Central memory CD8-positive, alpha-beta T cell (primary cell): ENCODE results near the gene HIGD1B.

Source experiments
- ATAC-seq: fragments of 150-1000 bp; cut with Tn5 transposase; replicated peaks from 2 replicates; pipeline ENCODE4 v1.10.0; 2022; ENCODE audit warnings: mild to moderate bottlenecking, moderate FRiP score, moderate number of reproducible peaks; ENCODE audit not compliant: poor library complexity, severe bottlenecking; ENCODE audit errors: extremely low read depth
- DNase-seq, 2 donors: peaks; one replicate each; pipeline ENCODE4 v3.0.0; 2021; ENCODE audit warnings: low spot score in 2 of 2
- H3K27ac Mint-ChIP-seq: one replicate; pipeline ENCODE4 v1.8.0; 2022; ENCODE audit warnings: low read depth, mild to moderate bottlenecking, moderate library complexity, mixed read lengths
- H3K27me3 Mint-ChIP-seq: one replicate; pipeline ENCODE4 v1.8.0; 2022; ENCODE audit warnings: mixed read lengths
- H3K36me3 Mint-ChIP-seq: one replicate; pipeline ENCODE4 v1.8.0; 2022; ENCODE audit warnings: mild to moderate bottlenecking, moderate library complexity, mixed read lengths; ENCODE audit not compliant: insufficient read depth
- H3K4me1 Mint-ChIP-seq: one replicate; pipeline ENCODE4 v1.8.0; 2022; ENCODE audit warnings: mixed read lengths
- H3K4me3 Mint-ChIP-seq: one replicate; pipeline ENCODE4 v1.8.0; 2022; ENCODE audit warnings: mild to moderate bottlenecking, moderate library complexity, mixed read lengths
- H3K9me3 Mint-ChIP-seq: one replicate; pipeline ENCODE4 v1.8.0; 2022; ENCODE audit warnings: mixed read lengths

The HIGD1B gene

DNA sequence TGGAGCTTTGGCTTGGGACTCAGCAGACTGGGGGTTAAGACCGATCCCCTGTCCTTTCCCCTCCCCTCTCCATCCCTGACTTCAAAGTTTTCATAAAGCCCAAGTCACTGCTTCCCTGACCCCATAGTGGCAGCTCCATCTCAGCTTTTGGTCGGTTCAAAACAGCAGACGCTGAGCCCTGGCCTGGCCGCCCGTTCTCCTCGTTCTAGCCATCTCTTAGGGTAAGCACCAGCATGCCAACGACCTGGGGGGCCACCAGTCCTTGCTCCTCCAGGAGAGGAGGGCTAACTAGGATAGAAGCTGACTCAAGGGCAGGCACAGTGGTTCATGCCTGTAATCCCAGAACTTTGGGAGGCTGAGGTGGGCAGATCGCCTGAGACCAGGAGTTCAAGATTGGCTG, 1.5 kb upstream of the HIGD1B start:
- H3K4me3 Mint-ChIP-seq: no peak overlapping the region
- H3K9me3 Mint-ChIP-seq: no peaks in the 10 kb centered on the region
- DNase-seq: no peak
- no peaks in the 10 kb centered on the region for H3K27me3 Mint-ChIP-seq
- ATAC-seq: no peak
- H3K36me3 Mint-ChIP-seq: peaks cover 9% of the 10 kb centered on the region
- peak overlapping the region; percentile 83 for H3K27ac Mint-ChIP-seq
- peaks cover 7% of the 10 kb centered on the region for H3K4me1 Mint-ChIP-seq

DNA sequence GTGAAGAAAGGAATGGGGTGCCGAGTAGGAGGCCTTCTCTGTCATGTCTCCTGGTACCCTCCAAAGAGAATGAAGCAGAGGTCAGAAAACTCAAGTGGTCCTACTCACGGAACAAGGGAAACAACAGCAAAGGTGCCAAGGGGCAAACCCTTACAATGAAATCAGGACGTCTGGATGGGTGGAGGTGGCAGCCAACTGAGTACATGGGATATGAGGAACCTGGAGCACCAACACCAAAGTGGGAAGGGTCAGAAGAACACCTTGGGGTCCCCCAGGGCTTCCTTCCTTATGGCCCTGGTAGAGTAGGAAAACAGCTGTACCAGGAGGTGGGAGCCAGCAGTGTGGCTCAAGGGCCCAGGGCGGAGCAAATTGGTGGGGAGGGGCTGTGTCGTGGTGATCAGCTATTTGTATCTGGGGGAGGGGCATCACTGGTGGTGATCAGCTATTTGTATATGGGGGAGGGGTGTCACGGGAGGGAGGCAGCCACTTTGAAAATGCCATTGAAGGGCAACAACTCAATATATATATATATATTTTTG, 643 bp downstream of the HIGD1B start:
- H3K36me3 Mint-ChIP-seq: peaks cover 27% of the 10 kb centered on the region
- H3K4me3 Mint-ChIP-seq: no peak overlapping the region
- H3K4me1 Mint-ChIP-seq: peaks cover 7% of the 10 kb centered on the region
- H3K27ac Mint-ChIP-seq: peak overlapping the region; percentile 8
- no peaks in the 10 kb centered on the region for H3K27me3 Mint-ChIP-seq
- no peak for DNase-seq
- H3K9me3 Mint-ChIP-seq: no peaks in the 10 kb centered on the region
- ATAC-seq: no peak

DNA sequence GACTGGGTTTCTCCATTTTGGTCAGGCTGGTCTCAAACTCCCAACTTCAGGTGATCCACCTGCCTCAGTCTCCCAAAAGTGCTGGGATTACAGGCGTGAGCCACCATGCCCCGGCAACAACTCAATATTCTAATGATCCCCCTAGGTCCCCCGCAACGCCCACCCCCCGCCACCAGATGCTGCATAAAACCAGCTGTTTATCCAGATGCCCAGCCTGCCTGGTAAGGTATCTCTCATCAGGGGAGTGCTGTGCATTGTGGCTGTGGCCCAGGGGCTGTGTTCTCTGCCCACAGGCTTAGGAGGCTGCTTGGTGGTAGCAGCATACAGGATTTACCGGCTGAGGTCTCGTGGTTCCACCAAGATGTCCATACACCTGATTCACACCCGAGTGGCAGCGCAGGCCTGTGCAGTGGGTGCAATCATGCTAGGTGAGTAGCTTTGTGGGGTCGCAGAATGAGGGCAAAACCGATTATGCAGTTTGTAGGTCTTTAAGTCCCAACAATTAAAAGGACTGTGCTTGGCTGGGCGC, 1.3 kb downstream of the HIGD1B start:
- ATAC-seq (no peak), DNase-seq (no peak)
- H3K4me1 Mint-ChIP-seq: peaks cover 7% of the 10 kb centered on the region
- H3K27me3 Mint-ChIP-seq: no peaks in the 10 kb centered on the region
- H3K36me3 Mint-ChIP-seq: peaks cover 34% of the 10 kb centered on the region
- H3K27ac Mint-ChIP-seq: no peak overlapping the region
- H3K9me3 Mint-ChIP-seq: no peaks in the 10 kb centered on the region
- H3K4me3 Mint-ChIP-seq: no peak overlapping the region

DNA sequence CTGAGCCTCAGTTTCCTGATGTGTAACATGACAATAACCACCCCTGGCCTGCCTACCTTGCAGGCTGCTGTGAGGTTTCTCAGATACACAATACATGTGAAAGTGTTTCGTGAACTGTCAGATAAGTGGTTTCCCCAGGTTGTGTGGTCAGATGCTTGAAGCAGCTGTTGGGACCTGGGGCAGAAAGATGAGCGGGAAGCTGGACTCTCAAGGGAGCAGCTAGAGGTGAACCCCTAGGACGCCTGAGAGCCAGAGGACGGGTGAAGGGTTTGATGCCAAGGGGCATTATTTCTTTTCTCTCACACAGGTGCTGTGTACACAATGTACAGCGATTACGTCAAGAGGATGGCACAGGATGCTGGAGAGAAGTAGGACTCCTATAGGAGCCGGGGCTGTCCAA, 2.3 kb downstream of the HIGD1B start:
- Mint-ChIP-seq H3K27ac (peak overlapping the region; percentile 24), H3K36me3 (peaks cover 43% of the 10 kb centered on the region)
- ATAC-seq: no peak

DNA sequence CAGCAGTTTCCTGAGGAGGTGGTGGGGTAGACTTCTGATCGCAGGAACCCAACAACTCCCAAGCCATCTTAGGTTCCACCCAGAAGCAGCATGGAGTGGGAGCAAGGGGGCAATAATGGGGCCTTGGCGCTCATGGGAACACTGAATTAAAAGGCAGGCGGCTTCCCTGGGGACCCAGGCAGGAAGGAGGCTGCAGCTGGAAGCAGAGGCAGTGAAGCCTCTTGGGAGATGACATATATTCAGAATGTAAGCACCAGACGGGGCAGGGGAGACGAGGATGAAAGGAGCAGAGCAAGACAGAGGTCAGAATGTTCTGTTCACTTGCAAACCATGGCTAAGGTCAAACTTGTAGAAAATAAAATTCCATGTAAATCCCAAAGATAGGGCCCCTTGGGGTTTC, 2.9 kb downstream of the HIGD1B start:
- H3K4me3 Mint-ChIP-seq: no peak overlapping the region
- DNase-seq (no peak), ATAC-seq (no peak)
- peaks cover 48% of the 10 kb centered on the region for H3K36me3 Mint-ChIP-seq
- H3K9me3 Mint-ChIP-seq: no peaks in the 10 kb centered on the region
- H3K4me1 Mint-ChIP-seq: peaks cover 7% of the 10 kb centered on the region
- peak overlapping the region; percentile 24 for H3K27ac Mint-ChIP-seq
- no peaks in the 10 kb centered on the region for H3K27me3 Mint-ChIP-seq

More for the DNA sequence above, 2.3 kb downstream of the HIGD1B start:
- no peaks in the 10 kb centered on the region for H3K27me3 Mint-ChIP-seq
- no peaks in the 10 kb centered on the region for H3K9me3 Mint-ChIP-seq
- no peak overlapping the region for H3K4me3 Mint-ChIP-seq
- no peak for DNase-seq
- peaks cover 7% of the 10 kb centered on the region for H3K4me1 Mint-ChIP-seq

DNA sequence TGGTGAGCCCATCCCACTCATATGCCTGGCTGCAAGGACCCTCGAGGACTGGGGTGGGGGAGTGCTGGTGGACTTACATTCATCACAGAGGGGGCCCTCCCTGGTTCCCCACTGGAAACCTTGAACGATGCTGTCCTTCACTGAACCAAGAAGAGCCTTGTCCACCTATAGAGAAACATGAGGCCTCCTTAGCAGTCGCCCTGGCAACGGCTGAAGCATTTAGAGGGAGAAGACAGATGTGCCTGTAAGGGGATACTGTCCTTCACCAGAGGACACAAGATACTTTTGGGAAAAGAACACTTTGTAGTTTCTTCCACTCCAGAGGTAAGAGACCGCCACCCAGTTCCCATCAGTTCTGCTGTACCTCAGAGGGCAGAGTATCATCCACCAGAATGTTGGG, 6.5 kb downstream of the HIGD1B start:
- H3K4me3 Mint-ChIP-seq: no peak overlapping the region
- H3K36me3 Mint-ChIP-seq: peaks cover 76% of the 10 kb centered on the region
- DNase-seq: no peak
- H3K27ac Mint-ChIP-seq: no peak overlapping the region
- H3K27me3 Mint-ChIP-seq: no peaks in the 10 kb centered on the region
- no peaks in the 10 kb centered on the region for H3K4me1 Mint-ChIP-seq
- H3K9me3 Mint-ChIP-seq: no peaks in the 10 kb centered on the region
- ATAC-seq: no peak

DNA sequence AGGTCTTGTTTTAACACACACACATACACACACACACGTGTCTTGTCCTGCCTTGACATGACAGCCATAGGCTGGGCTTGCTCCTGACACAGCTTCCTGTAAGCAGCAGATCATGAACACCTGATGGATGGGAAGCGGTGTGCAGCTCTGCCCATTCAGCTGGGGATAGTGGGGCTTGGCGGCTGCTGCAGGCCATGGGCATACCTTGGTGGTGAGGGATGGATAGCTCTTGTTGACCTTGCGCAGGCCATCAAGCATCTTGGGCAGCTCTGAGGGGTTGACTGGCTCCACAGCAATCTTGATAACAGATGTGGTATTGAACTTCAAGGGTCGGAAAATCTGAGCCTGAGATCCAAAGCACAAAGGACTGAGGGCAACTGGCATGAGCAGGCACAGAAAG, 12.0 kb downstream of the HIGD1B start:
- Mint-ChIP-seq H3K9me3 (no peaks in the 10 kb centered on the region), H3K36me3 (peaks cover 84% of the 10 kb centered on the region), H3K27ac (no peak overlapping the region), H3K4me3 (no peak overlapping the region), H3K4me1 (no peaks in the 10 kb centered on the region), H3K27me3 (no peaks in the 10 kb centered on the region)
- no peak for ATAC-seq
- no peak for DNase-seq

DNA sequence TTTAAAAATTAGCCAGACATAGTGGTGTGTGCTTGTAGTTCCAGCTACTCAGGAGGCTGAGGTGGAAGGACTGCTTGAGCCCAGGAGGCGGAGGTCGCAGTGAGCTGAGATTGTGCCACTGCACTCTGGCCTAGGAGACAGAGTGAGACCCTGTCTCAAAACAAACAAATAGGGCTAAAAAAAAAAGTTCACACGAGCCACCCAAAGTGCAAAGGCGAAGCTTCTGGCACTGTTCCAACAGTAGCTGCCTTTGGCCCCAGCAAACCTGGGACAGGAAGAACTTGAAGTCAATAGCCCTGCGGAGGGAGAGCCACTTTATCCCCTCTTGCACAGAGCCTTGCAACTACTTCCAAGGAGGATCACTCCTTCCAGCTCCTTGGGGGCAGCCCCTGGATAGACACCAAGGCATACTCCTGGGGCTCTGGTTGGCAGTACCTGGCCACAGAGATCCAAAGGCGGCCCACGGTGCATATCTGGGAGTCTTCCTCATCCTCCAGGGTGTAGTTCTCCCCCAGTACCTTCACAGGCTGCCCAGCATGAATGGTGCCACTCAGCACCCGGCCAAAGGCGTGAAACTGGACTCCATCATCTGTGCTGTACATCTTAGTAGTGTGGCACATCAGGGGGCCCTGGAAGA, 14.7 kb downstream of the HIGD1B start:
- H3K9me3 Mint-ChIP-seq: no peaks in the 10 kb centered on the region
- no peaks in the 10 kb centered on the region for H3K4me1 Mint-ChIP-seq
- H3K27me3 Mint-ChIP-seq: no peaks in the 10 kb centered on the region
- no peak for ATAC-seq
- no peak overlapping the region for H3K27ac Mint-ChIP-seq
- no peak overlapping the region for H3K4me3 Mint-ChIP-seq
- no peak for DNase-seq
- peaks cover 70% of the 10 kb centered on the region for H3K36me3 Mint-ChIP-seq

DNA sequence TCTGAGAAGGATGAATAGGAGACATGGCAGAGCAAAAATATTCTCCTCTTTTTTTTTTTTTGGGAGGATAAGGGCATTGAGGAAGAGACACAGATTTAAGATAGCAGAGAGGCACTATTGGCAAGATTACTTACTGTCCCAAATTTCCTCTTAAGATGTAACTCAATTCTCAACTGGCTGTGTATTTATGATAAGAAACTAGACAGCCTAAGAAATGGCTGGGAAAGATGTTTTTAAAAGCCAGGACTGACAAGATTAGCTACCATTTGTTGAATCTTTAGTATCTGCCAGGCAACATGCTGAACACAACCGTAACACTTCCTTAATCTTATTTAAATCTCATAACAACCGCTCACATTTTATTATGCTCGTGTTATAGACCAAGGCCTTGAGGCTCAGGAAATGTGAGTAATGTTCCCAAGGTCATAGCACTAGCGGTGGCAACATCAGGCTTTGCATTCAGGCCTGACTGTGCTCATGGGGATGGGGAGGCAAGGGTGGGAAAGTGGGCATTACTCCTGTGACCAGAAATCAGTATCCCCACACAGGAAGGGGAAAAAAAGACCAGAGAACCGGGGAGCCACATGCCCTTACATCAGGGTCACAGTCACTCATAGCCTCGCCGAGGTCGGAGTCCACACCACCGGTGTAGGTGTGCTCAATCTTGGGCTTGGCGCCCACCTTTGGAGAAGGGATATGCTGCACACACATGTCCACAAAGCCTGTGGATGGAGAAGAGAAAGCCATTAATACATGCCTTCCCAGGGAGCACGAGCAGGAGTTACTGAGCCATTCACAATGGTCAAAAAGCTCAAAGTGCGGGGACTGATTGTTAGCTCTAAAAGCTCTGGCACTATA, 15.6 kb downstream of the HIGD1B start:
- no peaks in the 10 kb centered on the region for H3K27me3 Mint-ChIP-seq
- no peak overlapping the region for H3K27ac Mint-ChIP-seq
- no peak overlapping the region for H3K4me3 Mint-ChIP-seq
- no peaks in the 10 kb centered on the region for H3K9me3 Mint-ChIP-seq
- no peaks in the 10 kb centered on the region for H3K4me1 Mint-ChIP-seq
- ATAC-seq (no peak), DNase-seq (no peak)
- peaks cover 70% of the 10 kb centered on the region for H3K36me3 Mint-ChIP-seq

DNA sequence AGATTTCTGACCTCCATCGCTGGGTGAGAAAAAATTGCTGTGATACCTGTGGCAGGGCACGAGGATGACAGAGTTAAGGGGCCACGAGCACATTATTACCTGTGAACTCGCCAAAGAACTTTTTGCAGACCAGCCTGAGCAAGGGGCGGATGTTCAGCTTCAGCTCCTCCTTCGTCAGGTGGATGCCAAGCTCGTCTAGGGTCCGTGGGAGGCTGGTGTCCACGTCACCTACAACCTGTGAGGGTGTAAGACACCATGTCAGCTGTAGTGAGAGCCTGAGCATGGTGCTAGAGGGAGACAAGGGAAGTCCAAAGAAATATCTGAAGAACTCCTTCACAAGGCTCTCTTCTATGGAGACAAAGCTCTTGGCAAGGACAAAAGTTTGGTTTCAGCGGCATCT, 17.1 kb downstream of the HIGD1B start:
- DNase-seq (no peak), ATAC-seq (no peak)
- peaks cover 66% of the 10 kb centered on the region for H3K36me3 Mint-ChIP-seq
- H3K4me3 Mint-ChIP-seq: no peak overlapping the region
- H3K27ac Mint-ChIP-seq: no peak overlapping the region
- no peaks in the 10 kb centered on the region for H3K27me3 Mint-ChIP-seq
- H3K4me1 Mint-ChIP-seq: no peaks in the 10 kb centered on the region
- no peaks in the 10 kb centered on the region for H3K9me3 Mint-ChIP-seq

DNA sequence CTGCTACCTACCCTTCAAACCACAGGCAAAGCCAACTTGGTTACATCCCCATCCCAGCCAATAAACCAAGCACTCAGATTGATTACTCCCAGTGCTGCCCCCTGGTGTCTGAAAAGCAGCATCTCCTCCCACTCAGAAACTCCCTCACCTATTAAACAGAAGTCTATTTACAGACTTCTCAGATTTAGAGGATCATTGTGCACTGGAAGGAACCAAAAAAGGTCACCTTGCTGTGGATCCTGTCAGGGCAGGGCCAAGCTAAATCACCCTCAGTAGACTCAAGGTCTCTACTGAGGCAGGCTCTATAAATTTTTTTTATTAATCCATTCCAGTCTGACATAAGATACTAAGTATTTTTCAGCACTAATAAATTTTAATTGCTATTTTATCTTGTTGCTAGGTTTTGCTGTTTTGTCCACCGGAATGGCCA, 17.6 kb downstream of the HIGD1B start:
- no peaks in the 10 kb centered on the region for H3K4me1 Mint-ChIP-seq
- H3K27ac Mint-ChIP-seq: no peak overlapping the region
- no peak overlapping the region for H3K4me3 Mint-ChIP-seq
- DNase-seq (peak; percentile 41 to 56), ATAC-seq (no peak)
- H3K36me3 Mint-ChIP-seq: peaks cover 62% of the 10 kb centered on the region
- H3K9me3 Mint-ChIP-seq: no peaks in the 10 kb centered on the region
- H3K27me3 Mint-ChIP-seq: no peaks in the 10 kb centered on the region

DNA sequence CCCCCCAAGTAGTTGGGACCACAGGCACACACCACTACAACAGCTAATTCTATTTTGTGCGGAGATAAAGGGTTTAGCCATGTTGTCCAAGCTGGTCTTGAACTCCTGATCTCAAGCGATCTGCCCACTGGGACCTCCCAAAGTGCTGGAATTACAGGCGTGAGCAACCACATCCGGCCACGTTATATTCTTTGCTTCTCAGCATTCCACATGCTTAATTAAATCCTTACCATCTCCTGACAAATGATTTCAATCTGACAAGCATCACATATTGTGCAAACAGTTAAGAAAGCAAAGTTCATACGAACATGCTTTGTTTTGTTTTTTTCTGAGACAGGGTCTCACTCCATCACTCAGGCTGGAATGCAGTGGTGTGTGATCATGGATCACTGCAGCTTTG, 18.2 kb downstream of the HIGD1B start:
- H3K4me1 Mint-ChIP-seq: no peaks in the 10 kb centered on the region
- H3K27ac Mint-ChIP-seq: no peak overlapping the region
- no peak for ATAC-seq
- no peak for DNase-seq
- H3K9me3 Mint-ChIP-seq: no peaks in the 10 kb centered on the region
- no peak overlapping the region for H3K4me3 Mint-ChIP-seq
- H3K27me3 Mint-ChIP-seq: no peaks in the 10 kb centered on the region
- H3K36me3 Mint-ChIP-seq: peaks cover 61% of the 10 kb centered on the region

DNA sequence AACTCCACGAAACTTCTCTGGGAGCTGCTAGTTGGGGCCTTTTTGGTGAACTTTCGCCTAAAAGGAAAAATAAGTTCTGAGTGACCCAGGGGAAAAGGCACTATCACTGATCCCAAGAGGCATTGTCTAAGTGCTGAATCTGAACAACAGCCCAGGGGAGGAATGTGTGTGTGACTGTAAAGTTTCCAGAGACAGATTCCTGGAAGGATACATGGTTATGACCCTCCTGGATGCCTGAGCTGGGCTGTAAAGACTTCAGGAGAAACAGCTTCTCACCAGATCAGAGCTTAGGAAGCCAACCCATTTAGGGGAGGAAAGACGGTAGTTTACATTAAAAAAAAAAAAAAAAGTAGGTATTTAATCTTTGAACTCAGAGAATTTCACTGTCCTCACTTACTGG, 20.2 kb downstream of the HIGD1B start:
- Mint-ChIP-seq H3K4me3 (no peak overlapping the region), H3K4me1 (no peaks in the 10 kb centered on the region), H3K27me3 (no peaks in the 10 kb centered on the region), H3K36me3 (peaks cover 59% of the 10 kb centered on the region), H3K9me3 (no peaks in the 10 kb centered on the region), H3K27ac (no peak overlapping the region)
- ATAC-seq (no peak), DNase-seq (no peak)
